H9 (cell line): ENCODE data around the gene KCNMA1. TPM values are rescaled to one million over a fixed set of nuclear protein-coding genes. Genes with fewer than 3 reads are reported as not detected.
A peak's percentile ranks its signal among the peaks of the same experiment; 100 is the strongest.

Experiments
- DNase-seq: peaks from one replicate; pipeline ENCODE4 v3.0.0-alpha.2; 2017
- H2AFZ ChIP-seq: one replicate; pipeline ENCODE4 v1.6.1; 2013; ENCODE audit warnings: mild to moderate bottlenecking, low read length, control low read depth, moderate library complexity
- H2AK5ac ChIP-seq: 2 replicates; pipeline ENCODE4 v1.6.1; 2013; ENCODE audit warnings: low read length, control low read depth, mixed read lengths; ENCODE audit not compliant: insufficient read length
- H2BK120ac ChIP-seq: one replicate; pipeline ENCODE4 v1.6.1; 2013; ENCODE audit warnings: low read depth, mild to moderate bottlenecking, low read length, control low read depth, inconsistent platforms; ENCODE audit not compliant: poor library complexity, severe bottlenecking
- H2BK12ac ChIP-seq: 2 replicates; pipeline ENCODE4 v1.6.1; 2013; ENCODE audit warnings: low read length, control low read depth, mixed read lengths, low read depth; ENCODE audit not compliant: insufficient read length
- H2BK15ac ChIP-seq: 2 replicates; pipeline ENCODE4 v1.6.1; 2013; ENCODE audit warnings: low read depth, low read length, control low read depth
- H2BK20ac ChIP-seq: one replicate; pipeline ENCODE4 v1.6.1; 2013; ENCODE audit warnings: low read depth, mild to moderate bottlenecking, low read length, control low read depth, inconsistent platforms; ENCODE audit not compliant: poor library complexity, severe bottlenecking
- H2BK5ac ChIP-seq: 2 replicates; pipeline ENCODE4 v1.6.1; 2013; ENCODE audit warnings: low read length, control low read depth, mixed read lengths; ENCODE audit not compliant: insufficient read length
- H3K14ac ChIP-seq: 2 replicates; pipeline ENCODE4 v1.6.1; 2013; ENCODE audit warnings: low read length, control low read depth; ENCODE audit not compliant: insufficient read depth
- H3K18ac ChIP-seq: 2 replicates; pipeline ENCODE4 v1.6.1; 2013; ENCODE audit warnings: low read depth, mild to moderate bottlenecking, mixed read lengths, low read length, control low read depth; ENCODE audit not compliant: insufficient read length
- H3K23ac ChIP-seq: 2 replicates; pipeline ENCODE4 v1.6.1; 2013; ENCODE audit warnings: low read length, control low read depth, mixed read lengths, low read depth; ENCODE audit not compliant: insufficient read length
- H3K23me2 ChIP-seq: 2 replicates; pipeline ENCODE4 v1.6.1; 2013; ENCODE audit warnings: low read depth, mild to moderate bottlenecking, mixed read lengths, low read length, control low read depth; ENCODE audit not compliant: insufficient read length, poor library complexity, severe bottlenecking
- H3K27ac ChIP-seq: 2 replicates; pipeline ENCODE4 v1.5.1; 2013; ENCODE audit warnings: low read length, control low read depth, mixed read lengths, low read depth; ENCODE audit not compliant: insufficient read length
- H3K27me3 ChIP-seq: 2 replicates; pipeline ENCODE4 v1.6.1; 2013; ENCODE audit warnings: low read length, control low read depth, inconsistent platforms; ENCODE audit not compliant: insufficient read depth
- H3K4ac ChIP-seq: 2 replicates; pipeline ENCODE4 v1.6.1; 2013; ENCODE audit warnings: low read depth, mild to moderate bottlenecking, control low read depth, inconsistent platforms, low read length, moderate library complexity
- H3K4me1 ChIP-seq: 2 replicates; pipeline ENCODE4 v1.6.1; 2013; ENCODE audit warnings: low read length, control low read depth, inconsistent platforms; ENCODE audit not compliant: insufficient read depth
- H3K4me2 ChIP-seq: 2 replicates; pipeline ENCODE4 v1.6.1; 2013; ENCODE audit warnings: low read length, control low read depth, mixed read lengths; ENCODE audit not compliant: insufficient read length, insufficient read depth
- H3K56ac ChIP-seq: 2 replicates; pipeline ENCODE4 v1.6.1; 2013; ENCODE audit warnings: low read depth, mild to moderate bottlenecking, mixed read lengths, low read length, control low read depth; ENCODE audit not compliant: insufficient read length
- H3K79me1 ChIP-seq: 2 replicates; pipeline ENCODE4 v1.6.1; 2013; ENCODE audit warnings: low read depth, mild to moderate bottlenecking, moderate library complexity, low read length, control low read depth, inconsistent platforms; ENCODE audit not compliant: insufficient read depth, poor library complexity, severe bottlenecking
- H3K79me2 ChIP-seq: 2 replicates; pipeline ENCODE4 v1.6.1; 2013; ENCODE audit warnings: low read length, control low read depth, inconsistent platforms; ENCODE audit not compliant: insufficient read depth
- H3K9ac ChIP-seq: 2 replicates; pipeline ENCODE4 v1.6.1; 2013; ENCODE audit warnings: low read length, control low read depth, mixed read lengths; ENCODE audit not compliant: insufficient read length; ENCODE audit errors: extremely low read depth
- H3K9me3 ChIP-seq: one replicate; pipeline ENCODE4 v1.6.1; 2013; ENCODE audit warnings: low read depth, low read length, inconsistent platforms; ENCODE audit not compliant: control insufficient read depth
- H3T11ph ChIP-seq: one replicate; pipeline ENCODE4 v1.6.1; 2013; ENCODE audit warnings: mild to moderate bottlenecking, low read length, control low read depth, inconsistent platforms
- H4K20me1 ChIP-seq: one replicate; pipeline ENCODE4 v1.6.1; 2013; ENCODE audit not compliant: control insufficient read depth, insufficient read length, insufficient read depth
- H4K5ac ChIP-seq: 2 replicates; pipeline ENCODE4 v1.6.1; 2013; ENCODE audit warnings: low read depth, mild to moderate bottlenecking, mixed read lengths, low read length, control low read depth; ENCODE audit not compliant: insufficient read length
- H4K8ac ChIP-seq: replicated peaks from 2 replicates; pipeline ENCODE4 v1.6.1; 2013; ENCODE audit warnings: low read length, control low read depth, mixed read lengths, low read depth; ENCODE audit not compliant: insufficient read length
- H4K91ac ChIP-seq: 2 replicates; pipeline ENCODE4 v1.6.1; 2013; ENCODE audit warnings: low read depth, mild to moderate bottlenecking, moderate library complexity, mixed read lengths, low read length, control low read depth; ENCODE audit not compliant: insufficient read length
- H3K27ac Mint-ChIP-seq, 3 experiments: 2 replicates in 2 of 3; 3 replicates in 1 of 3; pipeline ENCODE4 v1.8.0; 2020 to 2021; ENCODE audit warnings: mixed read lengths in 3 of 3, mild to moderate bottlenecking in 1 of 3, moderate library complexity in 1 of 3
- H3K27me3 Mint-ChIP-seq: 2 replicates; pipeline ENCODE4 v1.8.0; 2021; ENCODE audit warnings: low read depth, mild to moderate bottlenecking, moderate library complexity, mixed read lengths
- H3K36me3 Mint-ChIP-seq, 3 experiments: 2 replicates in 2 of 3; 3 replicates in 1 of 3; pipeline ENCODE4 v1.8.0; 2020 to 2021; ENCODE audit warnings: low read depth in 3 of 3, mixed read lengths in 3 of 3; ENCODE audit not compliant: insufficient read depth in 1 of 3
- H3K4me1 Mint-ChIP-seq, 2 experiments: 2 replicates each; pipeline ENCODE4 v1.8.0; 2020; ENCODE audit warnings: mixed read lengths in 2 of 2
- H3K4me3 Mint-ChIP-seq, 2 experiments: 2 replicates in 1 of 2; 3 replicates in 1 of 2; pipeline ENCODE4 v1.8.0; 2020 to 2021; ENCODE audit warnings: mild to moderate bottlenecking in 2 of 2, mixed read lengths in 2 of 2, moderate library complexity in 1 of 2
- H3K9me3 Mint-ChIP-seq, 2 experiments: 2 replicates in 1 of 2; 3 replicates in 1 of 2; pipeline ENCODE4 v1.8.0; 2020; ENCODE audit warnings: mild to moderate bottlenecking in 2 of 2, mixed read lengths in 2 of 2, moderate library complexity in 1 of 2
- WGBS: extraction: QIAGEN DNeasy Blood & Tissue Kit; methylation state at CpG from one replicate; pipeline ENCODE4 v1.1.7; 2013; ENCODE audit warnings: missing lambda C conversion rate, low lambda C conversion rate, mixed read lengths; ENCODE audit not compliant: insufficient read length; ENCODE audit errors: extremely low coverage; 5-methylcytosine and 5-hydroxymethylcytosine counted together
- total RNA-seq: library from RNA; stranded (reverse); gene quantifications from 2 replicates; pipeline ENCODE4 v1.2.1, GENCODE V29; 2021
- TF ChIP-seq, protein P1 (sequence below): fragments of 200-600 bp; sonication (generic); conservative IDR thresholded peaks from 3 replicates; pipeline ENCODE4 v1.8.0; 2021; ENCODE audit warnings: antibody characterized with exemption, mild to moderate bottlenecking

Gene KCNMA1
- total RNA-seq, 1 experiment from 2014 or later, result 2.0 TPM

DNA sequence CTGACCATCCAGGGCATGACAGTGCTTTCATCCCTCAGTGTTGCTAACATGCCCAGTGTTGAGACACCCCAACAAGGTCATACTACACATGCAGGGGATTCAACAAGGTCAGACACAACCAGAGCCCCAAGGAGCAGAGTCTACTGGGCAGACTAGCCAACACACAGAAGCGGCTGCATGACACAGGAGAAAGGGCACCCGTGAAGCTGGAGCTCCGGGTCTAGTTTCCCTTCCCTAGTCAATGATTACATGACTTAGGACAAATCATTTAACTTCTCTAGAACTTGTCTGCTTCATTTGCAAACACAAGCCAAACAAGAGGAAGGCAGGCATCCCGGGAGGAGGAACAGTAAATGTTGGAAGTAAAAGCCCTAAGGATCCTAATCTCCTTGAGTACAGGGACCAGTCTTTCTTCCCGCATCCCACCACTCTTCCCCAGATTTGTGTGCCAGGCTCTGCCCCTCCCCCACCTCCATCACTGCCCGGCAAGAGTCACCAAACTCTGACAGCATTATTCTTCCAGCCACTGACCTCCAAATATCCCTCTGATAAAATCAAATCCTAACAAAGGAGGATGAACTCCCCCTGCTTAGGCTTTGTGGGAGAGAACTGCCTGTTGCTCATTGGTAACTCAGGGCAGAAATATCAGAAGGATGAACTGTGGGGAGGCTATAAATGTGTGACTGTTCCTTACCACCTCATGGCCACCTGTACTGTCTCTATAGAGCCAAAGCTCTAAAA lies 104.3 kb downstream of the KCNMA1 start:
- no peaks in the 10 kb centered on the region for H3K36me3 Mint-ChIP-seq
- no peaks in the 10 kb centered on the region for H3K79me1 ChIP-seq
- H3K4me2 ChIP-seq, result no peak overlapping the region
- H3K9me3 ChIP-seq, result no peaks in the 10 kb centered on the region
- H2BK120ac ChIP-seq, result no peak overlapping the region
- no peaks in the 10 kb centered on the region for H3K23me2 ChIP-seq
- no peak overlapping the region for H2BK5ac ChIP-seq
- no peaks in the 10 kb centered on the region; the same call in 1 of the 2 replicates for H3K27me3 Mint-ChIP-seq
- H3K9ac ChIP-seq, result no peak overlapping the region
- H2BK12ac ChIP-seq, result no peak overlapping the region
- no peaks in the 10 kb centered on the region for H4K20me1 ChIP-seq
- H4K91ac ChIP-seq, result no peak overlapping the region
- H3K4me3 Mint-ChIP-seq, result no peak overlapping the region
- no peak overlapping the region for H3K4ac ChIP-seq
- H3K27ac Mint-ChIP-seq, result peak overlapping the region in 1 of 3 experiments; percentile 56; a peak in 2 of 7 replicates
- no peak overlapping the region for H3K18ac ChIP-seq
- H3T11ph ChIP-seq, result no peak overlapping the region
- H4K8ac ChIP-seq, result no peak overlapping the region
- H3K23ac ChIP-seq, result no peak overlapping the region
- H3K56ac ChIP-seq, result no peak overlapping the region
- no peak overlapping the region for H2AK5ac ChIP-seq
- H3K14ac ChIP-seq, result no peak overlapping the region
- H3K27ac ChIP-seq, result no peak overlapping the region
- no peak overlapping the region for H4K5ac ChIP-seq
- H3K79me2 ChIP-seq, result no peaks in the 10 kb centered on the region
- no peak overlapping the region for H2BK15ac ChIP-seq
- peaks cover 15% of the 10 kb centered on the region; the same call in 1 of the 2 replicates for H3K4me1 ChIP-seq
- no peaks in the 10 kb centered on the region for H3K27me3 ChIP-seq
- no CpG with 5 or more reads among the region's 6 CpGs for WGBS
- no peaks in the 10 kb centered on the region for H3K9me3 Mint-ChIP-seq
- TF ChIP-seq, protein P1, sequence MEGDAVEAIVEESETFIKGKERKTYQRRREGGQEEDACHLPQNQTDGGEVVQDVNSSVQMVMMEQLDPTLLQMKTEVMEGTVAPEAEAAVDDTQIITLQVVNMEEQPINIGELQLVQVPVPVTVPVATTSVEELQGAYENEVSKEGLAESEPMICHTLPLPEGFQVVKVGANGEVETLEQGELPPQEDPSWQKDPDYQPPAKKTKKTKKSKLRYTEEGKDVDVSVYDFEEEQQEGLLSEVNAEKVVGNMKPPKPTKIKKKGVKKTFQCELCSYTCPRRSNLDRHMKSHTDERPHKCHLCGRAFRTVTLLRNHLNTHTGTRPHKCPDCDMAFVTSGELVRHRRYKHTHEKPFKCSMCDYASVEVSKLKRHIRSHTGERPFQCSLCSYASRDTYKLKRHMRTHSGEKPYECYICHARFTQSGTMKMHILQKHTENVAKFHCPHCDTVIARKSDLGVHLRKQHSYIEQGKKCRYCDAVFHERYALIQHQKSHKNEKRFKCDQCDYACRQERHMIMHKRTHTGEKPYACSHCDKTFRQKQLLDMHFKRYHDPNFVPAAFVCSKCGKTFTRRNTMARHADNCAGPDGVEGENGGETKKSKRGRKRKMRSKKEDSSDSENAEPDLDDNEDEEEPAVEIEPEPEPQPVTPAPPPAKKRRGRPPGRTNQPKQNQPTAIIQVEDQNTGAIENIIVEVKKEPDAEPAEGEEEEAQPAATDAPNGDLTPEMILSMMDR, result no peak
- H2BK20ac ChIP-seq, result no peak overlapping the region
- no peak overlapping the region for H2AFZ ChIP-seq
- no peak for DNase-seq
- peaks cover 28 to 30% of the 10 kb centered on the region in 2 experiments for H3K4me1 Mint-ChIP-seq
